Lower leg skin (tissue), 3 donors: Measurements from ENCODE around the gene ZNF175.

Experiments
- POLR2A ChIP-seq, 2 donors: fragments of 450-650 bp; IDR thresholded peaks; one replicate each; pipeline ENCODE4 v1.6.1; 2016 to 2017; ENCODE audit warnings: antibody characterized with exemption in 2 of 2, mild to moderate bottlenecking in 1 of 2, moderate library complexity in 1 of 2
- TF ChIP-seq, protein P1 (sequence below), 3 donors: fragments of 450-650 bp; IDR thresholded peaks; one replicate each; pipeline ENCODE4 v1.5.1; 2016; ENCODE audit warnings: antibody characterized with exemption in 3 of 3, mild to moderate bottlenecking in 3 of 3, moderate library complexity in 2 of 3

DNA sequence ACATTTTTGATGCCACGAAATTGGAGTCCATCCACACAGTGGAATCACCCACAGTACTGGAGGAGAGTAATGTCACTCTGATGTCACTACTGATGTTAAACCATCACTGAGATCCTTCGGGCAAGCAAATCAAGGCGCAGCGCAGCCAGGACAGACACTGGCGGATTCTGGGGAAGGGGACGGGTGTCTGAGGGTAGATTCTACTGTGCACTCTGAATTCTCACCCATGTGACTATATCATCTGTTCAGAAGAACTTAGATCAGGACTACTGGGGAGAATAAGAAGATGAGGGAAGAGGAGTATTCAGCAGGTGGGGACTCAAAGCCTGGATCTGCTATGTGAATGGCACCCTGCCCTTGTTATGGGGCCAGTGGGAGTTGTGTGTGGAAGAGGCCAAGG is 27.0 kb upstream of the ZNF175 start:
- TF ChIP-seq, protein P1, sequence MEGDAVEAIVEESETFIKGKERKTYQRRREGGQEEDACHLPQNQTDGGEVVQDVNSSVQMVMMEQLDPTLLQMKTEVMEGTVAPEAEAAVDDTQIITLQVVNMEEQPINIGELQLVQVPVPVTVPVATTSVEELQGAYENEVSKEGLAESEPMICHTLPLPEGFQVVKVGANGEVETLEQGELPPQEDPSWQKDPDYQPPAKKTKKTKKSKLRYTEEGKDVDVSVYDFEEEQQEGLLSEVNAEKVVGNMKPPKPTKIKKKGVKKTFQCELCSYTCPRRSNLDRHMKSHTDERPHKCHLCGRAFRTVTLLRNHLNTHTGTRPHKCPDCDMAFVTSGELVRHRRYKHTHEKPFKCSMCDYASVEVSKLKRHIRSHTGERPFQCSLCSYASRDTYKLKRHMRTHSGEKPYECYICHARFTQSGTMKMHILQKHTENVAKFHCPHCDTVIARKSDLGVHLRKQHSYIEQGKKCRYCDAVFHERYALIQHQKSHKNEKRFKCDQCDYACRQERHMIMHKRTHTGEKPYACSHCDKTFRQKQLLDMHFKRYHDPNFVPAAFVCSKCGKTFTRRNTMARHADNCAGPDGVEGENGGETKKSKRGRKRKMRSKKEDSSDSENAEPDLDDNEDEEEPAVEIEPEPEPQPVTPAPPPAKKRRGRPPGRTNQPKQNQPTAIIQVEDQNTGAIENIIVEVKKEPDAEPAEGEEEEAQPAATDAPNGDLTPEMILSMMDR (IDR thresholded peaks at IDR 0.05): no peak
- no peak for TF ChIP-seq POLR2A (IDR thresholded peaks at IDR 0.05)
